HK-2 (cell line): ENCODE results near the gene RPTOR.

Source experiments
- DNase-seq: peaks from one replicate; pipeline ENCODE4 v3.0.0-alpha.2; 2018; ENCODE audit not compliant: unreplicated experiment

The RPTOR gene

GRCh38 chr17:80718428-80718827 is 173.8 kb downstream of the RPTOR start:
- no peak for DNase-seq

DNA sequence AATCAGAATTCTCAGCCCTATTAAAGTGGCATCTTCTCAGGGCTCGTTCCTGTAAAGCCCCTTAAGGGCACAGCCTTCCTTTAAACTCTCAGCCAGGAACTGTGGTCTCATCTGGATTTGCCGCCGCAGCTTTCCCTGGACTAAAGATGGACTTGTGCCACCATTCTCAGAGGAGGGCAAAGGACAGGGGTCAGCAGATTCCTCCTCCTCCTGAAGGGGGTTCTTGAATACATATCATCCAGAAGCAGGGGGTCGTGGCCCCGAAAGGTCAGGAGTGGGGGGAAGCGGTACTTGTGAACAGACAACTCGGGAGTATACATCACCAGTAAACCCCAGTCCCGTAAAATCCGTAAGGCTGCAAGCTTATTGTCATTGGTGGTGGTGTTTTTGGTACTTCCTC is 174.8 kb downstream of the RPTOR start:
- no peak for DNase-seq

GRCh38 chr17:80720610-80721577 is 176.3 kb downstream of the RPTOR start:
- DNase-seq: peak; percentile 83

- no peak for DNase-seq
These were observed 178.0 kb downstream of the RPTOR start for GRCh38 chr17:80722661-80723060.

- peak; percentile 6 for DNase-seq
These were observed 180.2 kb downstream of the RPTOR start for GRCh38 chr17:80724775-80725266.

DNA sequence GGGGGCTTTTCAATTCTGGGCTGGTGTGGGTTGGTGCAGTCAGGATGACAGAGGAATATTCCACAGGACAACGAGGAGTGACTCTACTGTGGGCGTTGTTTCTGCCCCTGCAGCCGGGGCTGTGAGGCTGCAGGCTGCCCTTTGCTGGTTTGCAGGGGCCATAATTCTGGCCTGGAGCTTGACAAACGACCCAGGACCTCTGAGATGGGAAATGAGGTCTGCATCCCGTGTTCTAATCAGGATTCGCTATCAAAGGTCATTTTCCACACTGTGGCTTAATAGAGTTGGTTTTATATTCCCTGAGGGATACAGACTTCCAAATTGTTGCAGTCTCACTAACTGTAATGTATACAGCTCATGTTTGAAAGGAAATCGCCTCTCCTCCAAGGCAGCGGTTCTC is 180.9 kb downstream of the RPTOR start:
- no peak for DNase-seq

DNA sequence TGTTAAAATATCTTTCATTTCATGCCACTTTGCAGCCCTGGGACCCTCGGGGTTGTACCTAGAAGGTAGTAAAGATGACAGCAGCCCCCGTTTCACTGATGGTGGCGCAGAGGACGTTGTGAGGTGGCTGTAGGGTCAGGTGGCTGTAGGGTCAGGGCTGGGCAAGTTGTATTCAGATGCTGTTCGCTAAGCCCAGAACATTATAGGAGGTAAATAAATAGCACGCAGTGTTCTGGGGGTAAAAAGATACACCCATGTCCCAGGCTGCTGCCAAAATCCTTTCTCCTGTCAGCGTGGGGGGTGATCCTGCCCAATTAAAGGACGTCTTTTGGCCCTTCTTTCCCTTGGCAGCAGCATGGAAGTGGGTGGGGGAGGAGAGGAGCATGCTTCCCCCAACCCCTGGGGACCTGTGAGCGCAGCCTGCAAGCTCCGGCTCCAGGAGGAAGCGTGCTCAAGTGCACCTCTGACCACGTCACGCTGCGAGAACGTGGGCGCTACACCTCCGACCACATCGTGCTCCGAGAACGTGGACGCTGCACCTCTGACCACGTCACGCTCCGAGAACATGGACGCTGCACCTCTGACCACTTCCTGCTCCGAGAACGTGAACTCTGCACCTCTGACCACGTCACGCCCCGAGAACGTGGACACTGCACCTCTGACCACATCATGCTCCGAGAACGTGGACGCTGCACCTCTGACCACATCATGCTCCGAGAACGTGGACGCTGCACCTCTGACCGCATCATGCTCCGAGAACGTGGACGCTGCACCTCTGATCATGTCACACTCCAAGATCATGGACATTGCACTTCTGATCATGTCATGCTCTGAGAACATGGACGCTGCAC is 182.1 kb downstream of the RPTOR start:
- DNase-seq: no peak

DNA sequence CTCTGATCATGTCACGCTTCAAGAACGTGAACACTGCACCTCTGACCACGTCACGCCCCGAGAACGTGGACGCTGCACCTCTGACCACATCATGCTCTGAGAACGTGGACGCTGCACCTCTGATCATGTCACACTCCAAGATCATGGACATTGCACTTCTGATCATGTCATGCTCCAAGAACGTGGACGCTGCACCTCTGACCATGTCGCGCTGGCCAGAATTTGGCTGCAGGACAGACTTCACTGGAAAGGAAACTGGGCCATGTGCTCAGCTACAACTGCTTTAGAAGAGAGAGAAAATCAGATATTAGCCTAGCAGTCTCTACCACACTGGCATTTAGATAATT is 182.7 kb downstream of the RPTOR start:
- no peak for DNase-seq

DNA sequence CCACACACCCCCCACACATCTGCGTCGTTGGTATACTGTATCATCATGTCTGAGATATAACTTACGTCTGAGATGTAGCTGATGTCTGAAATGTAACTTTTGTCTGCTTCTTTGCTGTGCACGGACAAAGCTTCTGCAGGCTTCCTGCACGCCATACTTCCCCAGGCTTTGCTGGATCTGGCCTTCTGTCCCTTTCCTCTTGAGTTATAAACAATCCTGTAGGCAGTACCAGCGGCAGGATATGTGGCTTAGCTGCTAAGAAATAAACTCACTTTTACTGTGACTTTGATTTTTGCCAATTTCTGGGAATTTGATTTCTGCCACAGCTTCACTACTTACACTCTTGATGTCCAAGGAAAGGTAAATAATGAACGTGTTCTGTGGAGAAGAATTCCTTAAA is 184.4 kb downstream of the RPTOR start:
- DNase-seq: no peak

DNA sequence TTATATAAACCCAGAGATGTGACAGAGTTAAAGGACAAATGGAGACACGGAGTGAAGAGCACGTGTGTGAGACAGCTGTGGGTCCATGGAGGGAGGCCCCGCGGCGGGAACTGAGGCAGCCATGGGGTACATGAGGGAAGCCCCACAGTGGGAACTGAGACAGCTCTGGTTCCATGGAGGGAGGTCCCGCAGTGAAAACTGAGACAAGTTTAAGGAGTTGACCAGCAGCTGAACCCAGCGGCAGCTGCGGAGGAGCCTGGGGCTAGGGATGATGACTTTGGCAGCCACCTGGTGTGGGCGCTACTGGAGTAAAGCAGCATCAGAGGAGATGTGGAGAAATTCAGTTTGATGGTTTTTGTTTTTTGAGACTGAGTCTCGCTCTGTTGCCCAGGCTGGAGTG is 185.1 kb downstream of the RPTOR start:
- DNase-seq: no peak

DNA sequence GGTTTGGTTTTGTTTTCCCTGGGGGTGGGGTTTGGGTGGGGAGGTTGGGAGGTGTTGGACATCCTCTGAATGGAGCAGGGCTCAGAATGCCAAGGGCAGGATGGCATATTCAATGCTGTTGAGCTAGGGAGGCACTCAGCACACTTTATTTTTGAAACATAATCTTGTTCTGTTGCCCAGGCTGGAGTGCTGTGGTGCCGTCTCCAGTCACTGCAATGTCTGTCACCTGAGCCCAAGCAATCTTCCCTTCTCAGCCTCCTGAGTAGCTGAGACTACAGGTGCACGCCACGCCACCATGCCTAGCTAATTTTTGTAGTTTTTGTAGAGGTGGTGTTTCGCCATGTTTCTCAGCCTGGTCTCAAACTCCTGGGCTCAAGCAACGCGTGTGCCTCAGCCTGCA is 186.1 kb downstream of the RPTOR start:
- DNase-seq: no peak

- DNase-seq: no peak
These were observed 186.7 kb downstream of the RPTOR start for GRCh38 chr17:80731323-80731722.

- no peak for DNase-seq
These were observed 187.6 kb downstream of the RPTOR start for GRCh38 chr17:80732268-80732667.

GRCh38 chr17:80737106-80738019 is 192.7 kb downstream of the RPTOR start:
- no peak for DNase-seq

- no peak for DNase-seq
These were observed 193.6 kb downstream of the RPTOR start for GRCh38 chr17:80738020-80738808.

- no peak for DNase-seq
These were observed 194.5 kb downstream of the RPTOR start for GRCh38 chr17:80738987-80739730.

- DNase-seq: no peak
These were observed 195.5 kb downstream of the RPTOR start for GRCh38 chr17:80740141-80740540.

DNA sequence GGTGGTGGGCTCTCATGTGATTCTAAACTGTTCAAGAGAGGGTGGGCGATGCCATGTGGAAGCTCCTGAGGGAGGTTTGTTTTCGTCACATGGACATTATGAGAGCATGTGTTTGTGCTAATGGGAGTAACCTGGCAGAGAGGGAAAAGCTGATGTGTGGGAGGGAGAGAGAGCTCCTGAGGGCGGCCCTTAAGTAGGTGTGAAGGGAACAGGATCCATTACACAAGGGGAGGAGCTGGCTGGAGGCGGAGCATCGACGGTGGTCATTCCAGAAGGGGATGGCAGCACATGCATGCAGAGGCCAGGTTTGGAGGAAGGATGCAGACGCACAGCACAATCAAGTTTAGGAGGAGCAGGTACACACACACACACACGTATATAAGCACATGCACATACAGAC is 197.5 kb downstream of the RPTOR start:
- no peak for DNase-seq

- DNase-seq: no peak
These were observed 198.0 kb downstream of the RPTOR start for GRCh38 chr17:80742581-80743180.
